ENCODE data around the gene CDIPT. TPM values are rescaled to one million over a fixed set of nuclear protein-coding genes. Genes with fewer than 3 reads are reported as not detected.
"Not testable (repeated sequence)": the region's sequence is repeated elsewhere in the genome, so short reads cannot be mapped to it uniquely, and the experiment has no call there.

CDIPT gene
- polyA plus RNA-seq, 1 experiment, result 89.9 TPM

- Histone ChIP-seq H3K27ac (ENCODE audit: low read depth, low read length) (no peak overlapping the region), H3K27me3 (ENCODE audit: control insufficient read depth, insufficient read depth, low read length) (no peaks in the 10 kb centered on the region), H3K4me3 (ENCODE audit: low read depth, low read length) (no peak overlapping the region), H3K9me3 (ENCODE audit: control insufficient read depth, insufficient read depth, low read length) (no peaks in the 10 kb centered on the region)
- no peak for DNase-seq (ENCODE audit: low read depth, low spot score)
- TF ChIP-seq CTCF (IDR thresholded peaks at IDR 0.05; ENCODE audit: low read depth, low read length), result no peak
- ChIA-PET POLR2A (interaction anchor here (0.6 kb wide), 1 partner anchor 57 kb away, joined by 3 read pairs; no protein-coding TSS in a partner anchor), CTCF (no interaction called here)
Measured at GRCh38 chr16:29891525-29892457, 28.8 kb upstream of the CDIPT start.

GRCh38 chr16:29889372-29889771 is 26.3 kb upstream of the CDIPT start:
- H3K27ac ChIP-seq (ENCODE audit: low read depth, low read length); DNase-seq (ENCODE audit: low read depth, low spot score); H3K9me3 ChIP-seq (ENCODE audit: control insufficient read depth, insufficient read depth, low read length); CTCF ChIA-PET; H3K27me3 ChIP-seq (ENCODE audit: control insufficient read depth, insufficient read depth, low read length); H3K4me3 ChIP-seq (ENCODE audit: low read depth, low read length): not testable (repeated sequence)
- POLR2A ChIA-PET, result interaction anchor here (0.6 to 0.8 kb wide), 2 partner anchors 12 to 21 kb away, joined by 3 to 4 read pairs; no protein-coding TSS in a partner anchor

- Histone ChIP-seq H3K9me3 (ENCODE audit: control insufficient read depth, insufficient read depth, low read length) (no peaks in the 10 kb centered on the region), H3K27ac (ENCODE audit: low read depth, low read length) (no peak overlapping the region), H3K4me3 (ENCODE audit: low read depth, low read length) (no peak overlapping the region), H3K27me3 (ENCODE audit: control insufficient read depth, insufficient read depth, low read length) (no peaks in the 10 kb centered on the region)
- TF ChIP-seq CTCF (IDR thresholded peaks at IDR 0.05; ENCODE audit: low read depth, low read length), result no peak
- no peak for DNase-seq (ENCODE audit: low read depth, low spot score)
- ChIA-PET POLR2A (interaction anchor here (0.9 kb wide), 1 partner anchor 28 kb away, joined by 3 read pairs; no protein-coding TSS in a partner anchor), CTCF (interaction anchor here (0.5 kb wide), 1 partner anchor 148 kb away, joined by 4 read pairs; no protein-coding TSS in a partner anchor)
Measured at GRCh38 chr16:29883987-29884386, 21.0 kb upstream of the CDIPT start.

DNA sequence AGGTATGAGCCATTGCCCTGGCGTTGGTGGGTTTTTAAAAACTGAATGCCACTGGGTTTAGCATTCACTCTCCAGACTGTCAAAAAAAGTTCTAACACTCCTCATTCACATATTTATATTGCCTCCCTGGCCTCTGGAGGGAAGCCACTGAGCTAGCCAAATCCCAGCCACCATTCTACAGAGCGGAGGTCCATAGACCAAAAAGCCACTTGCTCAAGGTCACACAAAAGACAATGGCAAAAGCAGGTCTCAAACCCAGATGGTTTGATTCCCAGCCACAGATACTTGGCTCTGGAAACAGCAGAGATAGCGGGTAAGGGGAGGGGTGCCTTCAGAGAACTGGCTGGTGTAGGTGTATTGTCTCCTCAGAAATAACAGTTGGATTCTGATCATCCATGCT is 18.0 kb upstream of the CDIPT start:
- DNase-seq (ENCODE audit: low read depth, low spot score), result no peak
- CTCF ChIA-PET, result no interaction called here
- POLR2A ChIA-PET, result no interaction called here
- Histone ChIP-seq H3K27me3 (ENCODE audit: control insufficient read depth, insufficient read depth, low read length) (peaks cover 17% of the 10 kb centered on the region), H3K9me3 (ENCODE audit: control insufficient read depth, insufficient read depth, low read length) (peaks cover 8% of the 10 kb centered on the region; the same call in 1 of the 2 replicates), H3K27ac (ENCODE audit: low read depth, low read length) (no peak overlapping the region), H3K4me3 (ENCODE audit: low read depth, low read length) (no peak overlapping the region)
- no peak for TF ChIP-seq CTCF (IDR thresholded peaks at IDR 0.05; ENCODE audit: low read depth, low read length)

DNA sequence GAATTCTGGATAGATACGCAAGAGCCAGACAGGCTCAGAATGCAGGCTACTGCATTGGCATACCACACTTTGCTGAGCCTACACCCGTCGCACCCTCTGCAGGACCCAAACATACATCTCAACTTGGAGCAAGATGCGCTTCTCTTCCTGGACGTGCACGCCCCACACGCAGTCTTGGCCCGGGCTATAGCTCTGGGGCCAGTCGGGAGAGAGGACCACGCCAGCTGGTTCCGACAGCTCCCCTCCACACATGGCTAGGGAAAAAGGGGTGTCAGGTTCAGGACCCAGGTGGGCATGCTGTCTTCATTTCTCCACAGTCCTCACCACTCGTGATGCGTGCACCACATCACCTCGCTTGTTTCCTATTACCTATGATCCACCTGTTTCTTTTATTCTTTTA is 15.1 kb upstream of the CDIPT start:
- H3K27me3 ChIP-seq (ENCODE audit: control insufficient read depth, insufficient read depth, low read length), result peaks cover 27% of the 10 kb centered on the region
- DNase-seq (ENCODE audit: low read depth, low spot score), result no peak
- ChIA-PET POLR2A (interaction anchor here (0.5 to 0.8 kb wide), 2 partner anchors 11 to 296 kb away, joined by 3 read pairs; no protein-coding TSS in a partner anchor), CTCF (no interaction called here)
- peaks cover 8% of the 10 kb centered on the region; the same call in 1 of the 2 replicates for H3K9me3 ChIP-seq (ENCODE audit: control insufficient read depth, insufficient read depth, low read length)
- no peak overlapping the region for H3K27ac ChIP-seq (ENCODE audit: low read depth, low read length)
- no peak for TF ChIP-seq CTCF (IDR thresholded peaks at IDR 0.05; ENCODE audit: low read depth, low read length)
- H3K4me3 ChIP-seq (ENCODE audit: low read depth, low read length), result no peak overlapping the region

Data from AG04450 (cell line).